HG02885 (cell line): ENCODE data around the gene COL26A1.

ENCODE experiments used
- ATAC-seq: cut with Tn5 transposase; IDR thresholded peaks from one replicate; pipeline ENCODE4 v1.9.1; 2021; ENCODE audit warnings: mild to moderate bottlenecking; ENCODE audit not compliant: unreplicated experiment, poor library complexity

Gene COL26A1

GRCh38 chr7:101368422-101369165 is 5.9 kb downstream of the COL26A1 start:
- no peak for ATAC-seq

DNA sequence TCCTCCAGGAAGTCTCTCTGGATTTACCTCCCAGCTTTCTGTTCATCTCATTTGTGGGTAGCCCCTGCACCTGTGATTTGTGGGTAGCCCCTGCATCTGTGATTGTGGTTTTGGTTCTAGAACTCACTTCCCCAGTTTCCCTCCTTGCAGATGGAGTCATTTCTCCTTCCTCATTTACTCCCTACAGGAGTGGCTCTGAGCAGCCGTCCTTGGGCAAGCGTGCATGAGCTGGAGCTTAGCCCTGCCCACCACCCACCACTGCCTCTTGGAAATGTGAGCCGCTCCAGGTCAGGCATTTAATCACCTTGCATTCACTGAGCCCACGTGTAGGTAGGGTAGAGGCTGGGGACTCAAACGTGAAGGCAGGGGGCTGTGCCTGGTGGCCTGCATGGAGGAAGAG is 8.2 kb downstream of the COL26A1 start:
- ATAC-seq = no peak

DNA sequence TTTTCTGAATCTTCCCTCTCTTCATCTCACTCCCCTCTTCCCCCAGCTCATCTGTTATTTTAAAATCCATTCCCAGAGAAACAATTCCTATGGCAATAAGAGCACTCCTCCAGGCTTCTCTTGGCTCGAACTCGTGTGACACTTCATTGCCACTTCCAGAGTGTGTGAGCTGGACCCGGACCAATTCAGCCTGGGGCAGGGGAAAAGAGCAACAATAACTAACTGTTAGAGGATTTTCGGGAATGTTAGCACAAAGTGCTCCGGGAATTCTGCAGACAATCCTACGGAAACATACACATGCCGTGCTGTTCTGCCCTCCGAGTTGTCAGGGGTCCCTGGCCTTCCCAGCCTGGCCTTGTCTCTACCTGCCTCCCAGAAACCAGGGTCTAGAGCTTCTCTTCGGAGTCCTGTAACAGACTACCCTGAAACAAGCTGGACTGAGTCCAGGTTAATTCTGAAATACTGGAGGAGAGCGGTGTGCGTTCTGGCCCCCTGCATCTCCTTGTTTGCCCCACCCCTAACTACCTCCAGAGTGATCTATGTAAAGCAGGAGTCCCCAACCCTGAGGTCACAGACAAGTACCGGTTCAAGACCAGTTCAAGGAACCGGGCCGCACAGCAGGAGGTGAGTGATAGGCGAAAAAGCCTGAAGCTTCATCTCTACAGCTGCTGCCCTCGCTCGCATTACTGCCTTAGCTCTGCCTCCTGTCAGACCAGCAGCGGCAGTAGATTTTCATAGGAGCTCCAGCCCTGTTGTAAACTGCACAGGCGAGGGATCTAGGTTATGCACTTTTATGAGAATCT is 11.3 kb downstream of the COL26A1 start:
- ATAC-seq = no peak

GRCh38 chr7:101374990-101375389 is 12.3 kb downstream of the COL26A1 start:
- ATAC-seq = no peak

DNA sequence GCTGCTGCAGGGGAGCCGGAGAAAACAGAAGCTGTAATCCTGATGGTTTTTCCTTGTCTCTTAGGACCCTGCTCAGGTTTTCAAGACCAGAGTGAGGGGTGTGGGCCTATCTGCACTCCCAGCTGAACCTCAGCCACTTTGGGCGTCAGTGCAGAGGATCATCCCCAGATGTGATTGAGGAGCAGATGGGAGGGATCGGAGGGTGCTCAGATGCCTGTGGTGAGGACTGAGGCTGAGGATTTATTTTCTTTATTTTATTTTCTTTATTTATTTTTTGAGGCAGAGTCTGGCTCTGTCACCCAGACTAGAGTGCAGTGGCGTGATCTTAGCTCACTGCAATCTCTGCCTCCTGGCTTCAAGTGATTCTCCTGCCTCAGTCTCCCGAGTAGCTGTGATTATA is 13.9 kb downstream of the COL26A1 start:
- no peak for ATAC-seq

GRCh38 chr7:101377189-101377736 is 14.6 kb downstream of the COL26A1 start:
- ATAC-seq = no peak

GRCh38 chr7:101378751-101379174 is 16.1 kb downstream of the COL26A1 start:
- no peak for ATAC-seq

- ATAC-seq = no peak
Measured at GRCh38 chr7:101379302-101379701, 16.6 kb downstream of the COL26A1 start.

GRCh38 chr7:101381549-101382111 is 19.0 kb downstream of the COL26A1 start:
- no peak for ATAC-seq

DNA sequence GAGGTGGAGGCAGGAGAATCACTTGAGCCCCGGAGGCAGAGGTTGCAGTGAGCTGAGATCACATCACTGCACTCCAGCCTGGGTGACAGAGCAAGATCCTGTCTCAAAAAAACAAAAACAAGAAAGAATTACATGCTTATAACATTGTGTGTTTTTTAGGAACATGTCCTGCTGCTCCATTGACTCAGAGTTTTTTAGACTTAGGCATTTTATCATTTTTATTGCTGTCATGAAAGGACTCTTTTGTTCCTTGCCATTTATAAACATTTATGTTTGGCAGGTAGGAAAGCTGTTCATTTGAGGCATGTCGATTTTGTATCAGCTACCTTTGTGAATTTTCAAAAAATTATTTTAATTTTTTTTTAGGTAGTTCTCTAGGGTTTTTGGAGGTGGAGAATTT is 20.3 kb downstream of the COL26A1 start:
- ATAC-seq = no peak

DNA sequence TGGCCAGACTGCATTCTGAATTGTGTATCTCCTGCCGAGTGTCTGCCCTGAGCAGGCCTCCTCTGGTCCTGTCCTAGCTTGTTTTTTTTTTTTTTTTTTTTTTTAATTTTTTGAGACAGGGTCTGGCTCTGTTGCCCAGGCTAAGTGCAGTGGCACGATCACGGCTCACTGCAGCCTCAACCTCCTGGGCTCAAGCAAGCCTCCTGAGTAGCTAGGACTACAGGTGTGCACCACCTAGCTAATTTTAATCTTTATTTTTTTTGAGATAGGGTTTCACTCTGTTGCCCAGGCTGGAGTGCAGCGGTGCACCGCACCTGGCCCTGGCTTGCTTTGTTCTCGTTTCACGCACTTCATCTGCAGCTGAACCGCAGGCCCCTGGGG is 23.5 kb downstream of the COL26A1 start:
- no peak for ATAC-seq

GRCh38 chr7:101386558-101387231 is 24.0 kb downstream of the COL26A1 start:
- no peak for ATAC-seq

DNA sequence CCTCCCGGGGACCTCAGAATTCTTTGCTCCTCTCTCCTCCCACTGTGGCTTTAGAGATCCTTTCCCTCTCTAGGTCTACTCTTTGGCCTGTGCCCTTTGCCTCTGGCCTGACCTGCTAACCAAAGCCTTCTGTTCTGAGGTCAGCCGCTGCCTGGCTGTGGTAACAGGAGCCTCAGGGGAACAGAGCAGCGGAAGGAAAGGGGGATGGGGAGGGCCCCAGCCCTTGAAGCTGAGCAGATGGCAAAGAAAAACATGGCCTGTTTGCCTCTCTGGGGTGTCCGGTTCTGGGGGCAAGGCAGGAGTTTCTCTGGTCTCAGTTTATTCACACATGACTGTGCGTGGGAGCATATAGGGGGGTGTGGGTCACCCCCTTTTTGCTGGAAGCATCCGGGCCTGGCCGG is 28.2 kb downstream of the COL26A1 start:
- peak; percentile 90 for ATAC-seq

GRCh38 chr7:101391991-101392390 is 29.3 kb downstream of the COL26A1 start:
- ATAC-seq = no peak

DNA sequence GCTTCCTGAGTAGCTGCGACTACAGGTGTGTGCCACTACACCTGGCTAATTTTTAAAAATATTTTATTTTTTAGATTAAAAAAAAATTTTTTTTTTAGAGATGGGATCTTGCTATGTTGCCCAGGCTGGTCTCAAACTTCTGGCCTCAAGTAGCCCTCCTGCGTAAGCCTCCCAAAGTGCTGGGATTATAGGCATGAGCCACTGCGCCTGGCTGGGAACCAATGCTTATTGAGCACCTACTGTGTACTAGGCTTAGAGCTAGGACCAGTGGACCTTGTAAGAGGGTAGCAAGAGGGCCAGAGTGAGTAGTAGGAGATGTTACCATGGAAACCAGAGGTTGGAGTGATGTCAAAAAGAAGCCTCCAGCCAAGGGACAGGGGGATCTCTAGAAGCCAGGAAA is 31.2 kb downstream of the COL26A1 start:
- ATAC-seq = no peak

- no peak for ATAC-seq
Measured at GRCh38 chr7:101395376-101395775, 32.7 kb downstream of the COL26A1 start.

GRCh38 chr7:101397243-101397642 is 34.6 kb downstream of the COL26A1 start:
- no peak for ATAC-seq

DNA sequence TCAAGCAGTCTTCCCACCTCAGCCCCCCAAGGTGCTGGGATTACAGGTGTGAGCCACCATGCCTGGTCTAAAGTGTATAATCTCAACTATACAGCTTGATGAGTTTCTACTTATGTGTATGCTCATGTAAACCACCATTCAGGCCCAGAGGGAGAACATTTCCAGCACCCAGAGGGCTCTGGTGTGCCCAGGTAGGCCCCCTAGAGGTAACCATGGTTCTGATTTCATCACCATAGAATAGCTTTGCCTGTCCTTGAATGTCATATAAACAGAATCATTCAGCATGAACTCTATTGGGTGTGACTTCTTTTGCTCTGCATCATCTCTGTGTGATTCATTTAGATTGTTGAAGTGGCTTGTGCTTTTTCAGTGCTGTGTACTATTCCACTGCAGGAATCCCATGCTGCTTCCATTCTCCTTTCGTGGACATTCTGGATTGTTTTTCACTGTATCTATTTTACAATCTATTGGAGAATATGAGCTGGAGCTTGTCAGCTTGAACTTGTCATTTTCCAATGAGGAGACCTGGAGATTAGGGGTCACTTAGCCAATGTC is 35.2 kb downstream of the COL26A1 start:
- no peak for ATAC-seq

DNA sequence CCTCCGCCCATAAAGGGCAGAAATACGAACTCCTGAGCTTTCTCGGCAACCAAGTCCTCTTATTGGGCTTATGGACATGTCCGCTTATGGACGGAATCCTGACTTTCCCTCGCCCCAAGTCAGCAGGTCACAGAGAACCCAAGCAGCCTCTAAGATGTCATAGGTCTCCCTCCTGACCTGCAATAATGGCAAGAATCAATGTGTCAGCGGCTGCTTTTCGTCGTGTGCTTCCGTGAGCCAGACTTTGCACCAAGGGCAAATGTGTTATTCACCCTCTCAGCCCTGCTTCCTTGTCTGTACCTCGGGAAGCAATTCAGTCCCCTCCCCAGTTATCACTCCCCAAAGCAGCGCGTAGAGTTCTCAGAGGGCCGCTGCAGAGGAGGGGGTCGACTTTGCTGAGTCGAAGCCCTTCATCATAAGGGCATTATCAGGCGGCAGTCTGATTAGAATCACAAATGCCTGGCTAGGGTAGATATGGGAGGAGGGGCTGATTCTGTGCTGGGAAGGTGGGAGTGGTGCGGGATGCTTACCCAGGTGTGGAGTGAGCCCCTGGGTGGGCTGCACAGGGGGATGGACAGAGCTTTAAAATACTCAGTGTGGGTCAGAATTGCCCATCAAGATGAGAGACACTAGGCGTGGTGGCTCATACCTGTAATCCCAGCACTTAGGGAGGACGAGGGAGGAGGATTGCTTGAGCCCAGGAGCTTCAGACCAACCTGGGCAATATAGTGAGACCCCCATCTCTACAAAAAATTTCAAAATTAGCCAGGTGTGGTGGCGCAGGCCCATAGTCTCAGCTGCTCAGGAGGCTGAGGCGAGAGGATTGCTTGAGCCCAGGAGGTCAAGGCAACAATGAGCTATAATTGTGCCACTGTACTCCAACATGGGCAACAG is 36.0 kb downstream of the COL26A1 start:
- no peak for ATAC-seq
